Transverse colon (tissue), 4 donors: Measurements from ENCODE around the gene CALY.

Experiments
- CTCF ChIP-seq, 5 experiments: fragments of 200-600 bp in 3 of 5; fragments of 450-650 bp in 2 of 5; sonication (generic) in 3 of 5; IDR thresholded peaks; 1 replicate in 2 of 5; 2 replicates in 3 of 5; pipeline ENCODE4 v1.5.1; 2016 to 2017; ENCODE audit warnings: antibody characterized with exemption in 5 of 5, inconsistent platforms in 3 of 5, mild to moderate bottlenecking in 2 of 5, moderate library complexity in 1 of 5
- EP300 ChIP-seq: sonication (generic); formaldehyde crosslinking; IDR thresholded peaks from one replicate; pipeline ENCODE4 v1.6.1; 2017; ENCODE audit warnings: antibody characterized with exemption, low read depth
- POLR2A ChIP-seq: fragments of 450-650 bp; IDR thresholded peaks from one replicate; pipeline ENCODE4 v1.6.1; 2016; ENCODE audit warnings: antibody characterized with exemption, mild to moderate bottlenecking, moderate library complexity
- POLR2AphosphoS5 ChIP-seq, 3 donors: sonication (generic); formaldehyde crosslinking; IDR thresholded peaks; one replicate each; pipeline ENCODE4 v1.6.1; 2016; ENCODE audit warnings: antibody characterized with exemption in 3 of 3

- TF ChIP-seq CTCF (IDR thresholded peaks at IDR 0.05) (no peak), POLR2AphosphoS5 (IDR thresholded peaks at IDR 0.05) (no peak), EP300 (no peak), POLR2A (no peak)
These were observed 60.6 kb downstream of the CALY start for GRCh38 chr10:133276100-133276434.
